GM18861 (cell line): ENCODE data around the gene PSTPIP1.

ENCODE experiments used
- ATAC-seq: cut with Tn5 transposase; IDR thresholded peaks from one replicate; pipeline ENCODE4 v1.9.1; 2021; ENCODE audit not compliant: unreplicated experiment

PSTPIP1 gene

GRCh38 chr15:76978522-76979330, 16.2 kb upstream of the PSTPIP1 start:
- ATAC-seq: no peak

DNA sequence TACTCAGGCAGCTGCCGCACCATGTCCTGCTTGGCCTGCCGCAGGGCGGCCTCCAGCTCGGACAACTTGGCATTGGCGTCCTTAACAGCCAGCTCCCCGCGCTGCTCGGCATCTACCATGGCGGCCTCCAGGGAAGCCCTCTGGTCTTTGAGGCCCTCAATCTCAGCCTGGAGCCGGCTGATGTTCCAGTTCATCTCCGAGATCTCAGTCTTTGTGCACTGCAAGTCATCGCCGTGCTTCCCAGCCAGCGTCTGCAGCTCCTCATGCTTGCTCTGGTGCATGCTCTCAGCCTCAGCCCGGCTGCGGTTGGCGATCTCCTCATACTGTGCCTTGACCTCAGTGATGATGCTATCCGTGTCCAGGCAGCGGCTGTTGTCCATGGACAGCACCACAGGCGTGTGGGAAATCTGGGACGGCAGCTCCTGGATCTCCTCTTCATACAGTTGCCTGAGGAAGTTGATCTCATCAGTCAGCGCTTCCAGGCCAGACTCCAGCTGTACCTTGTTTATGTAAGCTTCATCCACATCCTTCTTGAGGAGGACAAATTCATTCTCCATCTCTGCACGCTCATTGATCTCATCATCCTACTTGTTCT, 15.5 kb upstream of the PSTPIP1 start:
- no peak for ATAC-seq

- no peak for ATAC-seq
Measured at GRCh38 chr15:76979996-76980520, 14.9 kb upstream of the PSTPIP1 start.

GRCh38 chr15:76982356-76982755, 12.6 kb upstream of the PSTPIP1 start:
- ATAC-seq: no peak

DNA sequence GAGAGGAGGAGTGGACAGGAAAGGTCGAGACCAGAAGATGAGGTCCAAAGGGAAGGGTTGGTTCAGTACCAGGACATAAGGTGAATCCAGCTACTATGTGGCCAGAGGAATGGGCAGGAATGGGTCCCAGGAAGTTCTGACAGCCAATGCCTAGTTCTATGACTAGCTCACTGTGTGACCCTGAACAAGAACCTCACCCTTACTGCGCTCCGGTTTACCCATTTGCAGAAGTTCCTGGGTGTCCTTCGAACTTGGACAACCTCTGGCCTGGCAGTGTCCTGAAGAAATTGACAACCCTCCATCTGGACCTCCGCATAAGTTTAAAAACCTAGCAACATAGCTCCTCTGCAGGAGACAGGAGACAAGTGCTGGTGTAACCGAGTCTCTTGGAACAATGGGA, 12.2 kb upstream of the PSTPIP1 start:
- ATAC-seq: no peak

DNA sequence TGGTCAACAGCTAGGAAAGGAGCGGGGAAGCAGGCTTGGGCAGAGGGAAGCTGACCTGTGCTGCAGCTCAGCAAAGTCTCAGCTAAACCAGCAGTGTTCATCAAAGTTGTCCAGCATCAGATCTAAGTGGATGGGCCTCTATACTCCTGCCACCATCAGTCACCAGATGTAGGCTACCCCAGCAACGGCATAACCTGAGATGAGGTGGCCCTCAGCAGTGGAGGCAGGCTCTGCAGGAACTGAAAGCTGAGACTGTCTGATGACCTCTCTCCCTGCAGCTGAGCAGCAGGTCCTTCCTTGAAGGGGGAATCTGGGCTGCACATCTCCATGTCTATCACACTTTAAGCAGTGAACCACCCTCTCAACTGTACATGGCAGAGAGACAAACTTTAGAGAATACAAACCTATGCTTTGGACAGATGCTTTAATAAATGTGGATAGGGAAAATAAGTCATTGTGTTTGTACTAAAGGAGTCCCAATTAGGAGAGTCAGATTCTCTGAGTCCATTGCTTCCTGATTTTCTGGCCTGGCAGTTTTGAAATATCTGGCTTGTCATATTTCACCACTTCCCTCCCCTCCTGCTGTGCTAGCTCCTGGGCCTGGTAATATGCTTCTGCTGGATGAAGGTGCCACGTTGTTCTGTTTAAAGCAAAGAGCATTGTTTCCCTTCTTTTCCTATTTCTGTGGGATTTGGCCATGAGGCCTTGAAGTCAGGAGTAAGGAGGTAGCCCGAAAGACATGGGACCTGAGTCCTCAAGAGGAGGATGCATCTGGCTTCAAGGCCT, 11.1 kb upstream of the PSTPIP1 start:
- no peak for ATAC-seq

- ATAC-seq: no peak
Measured at GRCh38 chr15:76986743-76987142, 8.2 kb upstream of the PSTPIP1 start.

GRCh38 chr15:76987276-76987675, 7.7 kb upstream of the PSTPIP1 start:
- no peak for ATAC-seq

GRCh38 chr15:76987896-76988860, 6.7 kb upstream of the PSTPIP1 start:
- ATAC-seq: peak; percentile 82

DNA sequence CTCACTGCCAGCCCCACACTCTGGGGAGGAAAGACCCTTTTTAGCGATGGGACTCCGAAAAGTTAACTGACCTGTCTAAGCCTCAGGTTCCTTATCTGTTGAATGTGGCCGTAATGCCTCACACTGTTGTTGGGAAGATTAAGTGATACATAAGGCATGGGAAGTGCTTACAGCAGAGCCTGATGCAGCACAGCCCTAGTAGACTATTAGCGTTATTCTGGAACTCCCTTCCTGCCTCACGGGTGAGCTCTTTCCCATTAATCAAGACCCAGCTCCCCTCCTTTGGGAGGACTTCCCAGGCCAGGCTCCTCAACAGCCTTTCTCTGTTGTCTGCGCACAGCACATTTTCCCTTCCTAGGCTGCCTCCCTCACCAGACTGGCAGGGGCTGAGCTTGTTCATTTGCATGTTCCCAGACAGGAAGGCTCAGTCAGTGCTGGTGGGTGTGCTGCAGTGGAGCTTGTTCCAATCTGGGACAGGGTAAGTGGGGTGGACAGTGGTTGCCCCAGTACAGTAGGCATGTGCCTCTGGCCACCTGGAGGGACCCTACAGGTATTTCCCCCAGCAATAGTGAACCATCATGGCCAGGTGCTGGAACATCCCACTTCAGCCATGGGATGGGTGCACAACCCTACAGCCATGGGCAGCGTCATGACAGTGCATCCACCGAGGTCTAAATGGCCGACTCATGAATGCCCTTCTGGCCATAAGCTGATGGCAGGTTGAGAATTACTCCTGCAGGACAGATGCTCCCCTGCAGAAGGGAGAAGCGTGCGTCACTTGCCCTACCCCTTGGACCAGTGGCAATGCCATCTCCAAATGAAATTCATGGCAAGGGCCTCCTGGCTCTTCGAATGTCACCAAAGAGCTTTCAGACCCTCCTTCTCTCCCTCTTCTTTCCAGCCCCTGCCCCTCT, 5.8 kb upstream of the PSTPIP1 start:
- ATAC-seq: no peak

DNA sequence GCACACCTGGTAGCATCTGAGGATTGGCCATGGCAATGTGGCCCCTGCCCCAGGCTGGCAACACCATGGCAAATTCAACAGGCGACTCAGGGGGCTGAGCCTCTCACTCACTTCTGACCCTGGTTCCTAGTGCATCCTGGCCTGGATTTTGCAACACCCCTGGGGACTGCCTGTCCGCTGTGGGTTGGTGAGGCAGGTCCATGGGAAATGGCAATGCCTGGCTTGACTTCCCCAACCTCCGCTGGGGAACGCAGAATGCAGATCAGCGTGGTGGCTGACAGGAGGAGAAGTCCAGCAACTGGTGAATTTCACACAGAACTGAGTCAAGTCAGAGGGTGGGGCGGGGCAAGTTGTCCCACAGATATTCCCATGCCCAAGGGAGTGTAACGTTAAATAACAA, 3.9 kb upstream of the PSTPIP1 start:
- ATAC-seq: no peak

DNA sequence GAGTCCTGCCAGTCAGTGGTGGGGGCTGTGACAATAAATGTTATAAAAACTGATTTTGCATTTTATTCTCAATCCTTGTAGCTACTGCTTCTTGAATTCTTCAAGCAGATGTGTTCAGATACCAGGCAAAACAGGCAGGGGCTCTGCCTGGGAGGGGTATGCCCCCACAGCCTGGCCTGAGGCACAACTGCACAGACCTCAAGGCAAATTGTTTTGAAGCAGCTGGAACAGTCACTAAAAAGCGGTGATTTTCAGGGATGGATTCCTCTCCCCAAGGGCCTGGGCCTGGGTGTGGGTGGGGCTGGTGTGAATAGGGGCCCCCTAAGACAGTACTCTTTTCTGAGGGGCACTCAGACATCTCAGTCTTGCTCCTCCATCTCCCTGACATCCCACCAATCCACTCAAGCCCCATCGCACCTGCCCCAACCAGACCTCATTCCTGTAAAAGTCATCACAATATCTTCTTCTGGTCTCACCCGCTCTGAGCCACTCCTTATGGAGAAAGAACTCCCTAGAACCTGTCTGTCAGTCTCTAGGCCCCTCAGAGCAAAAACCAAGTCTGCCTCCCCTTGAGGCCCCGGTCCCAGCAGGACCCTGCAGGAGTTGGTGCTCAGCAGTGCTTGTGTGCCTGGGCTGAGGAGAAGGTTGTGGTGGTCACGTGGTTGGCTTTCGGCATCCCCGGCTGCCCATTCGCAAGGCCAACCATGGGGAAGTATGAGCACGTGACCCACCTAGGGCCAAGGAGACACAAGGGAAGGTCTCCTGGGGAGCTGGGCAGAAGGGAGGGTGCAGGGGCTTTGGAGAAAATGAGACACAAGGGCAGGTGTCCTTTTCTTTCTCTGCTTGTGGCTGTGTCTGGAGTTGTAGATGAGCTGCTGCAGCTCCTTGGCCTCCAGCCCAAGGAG, 2.9 kb upstream of the PSTPIP1 start:
- ATAC-seq: no peak

GRCh38 chr15:76993114-76993725, 1.7 kb upstream of the PSTPIP1 start:
- no peak for ATAC-seq

- ATAC-seq: no peak
Measured at GRCh38 chr15:76994001-76994400, 925 bp upstream of the PSTPIP1 start.

GRCh38 chr15:76994496-76994895, 430 bp upstream of the PSTPIP1 start:
- no peak for ATAC-seq

- no peak for ATAC-seq
Measured at GRCh38 chr15:76996076-76996525, 1.2 kb downstream of the PSTPIP1 start.

- ATAC-seq: no peak
Measured at GRCh38 chr15:76996526-76997401, 1.8 kb downstream of the PSTPIP1 start.
